ENCODE measurements around the gene GLRA3.
A peak's percentile ranks its signal among the peaks of the same experiment; 100 is the strongest.

Gene GLRA3

GRCh38 chr4:174714393-174715211 is 114.4 kb downstream of the GLRA3 start:
- TF ChIP-seq CTCF (IDR thresholded peaks at IDR 0.05; ENCODE audit: control extremely low read depth, extremely low read depth, low read depth, missing control alignments): peak; percentile 68
- POLR2A ChIA-PET: no interaction called here
- DNase-seq (ENCODE audit: extremely low spot score): peak; percentile 35
- CTCF ChIA-PET: interaction anchor here (1.0 to 3.4 kb wide), 14 partner anchors 10 to 374 kb away, joined by 3 to 20 read pairs (median 4); no protein-coding TSS in a partner anchor

GRCh38 chr4:174713821-174714220 is 115.2 kb downstream of the GLRA3 start:
- TF ChIP-seq CTCF (IDR thresholded peaks at IDR 0.05; ENCODE audit: control extremely low read depth, extremely low read depth, low read depth, missing control alignments): no peak
- ChIA-PET CTCF (interaction anchor here (1.0 to 3.4 kb wide), 11 partner anchors 9 to 373 kb away, joined by 3 to 20 read pairs (median 4); no protein-coding TSS in a partner anchor), POLR2A (no interaction called here)
- no peak for DNase-seq (ENCODE audit: extremely low spot score)

GRCh38 chr4:174713181-174713580 is 115.9 kb downstream of the GLRA3 start:
- CTCF ChIA-PET: interaction anchor here (1.2 to 3.4 kb wide), 5 partner anchors 9 to 50 kb away, joined by 3 to 20 read pairs (median 5); no protein-coding TSS in a partner anchor
- POLR2A ChIA-PET: no interaction called here
- no peak for TF ChIP-seq CTCF (IDR thresholded peaks at IDR 0.05; ENCODE audit: control extremely low read depth, extremely low read depth, low read depth, missing control alignments)
- DNase-seq (ENCODE audit: extremely low spot score): no peak

- POLR2A ChIA-PET: no interaction called here
- DNase-seq (ENCODE audit: extremely low spot score): no peak
- TF ChIP-seq CTCF (IDR thresholded peaks at IDR 0.05; ENCODE audit: control extremely low read depth, extremely low read depth, low read depth, missing control alignments): no peak
- CTCF ChIA-PET: no interaction called here
These were observed 119.5 kb downstream of the GLRA3 start for GRCh38 chr4:174709526-174709925.

GRCh38 chr4:174708381-174708780 is 120.7 kb downstream of the GLRA3 start:
- POLR2A ChIA-PET: no interaction called here
- no peak for DNase-seq (ENCODE audit: extremely low spot score)
- no peak for TF ChIP-seq CTCF (IDR thresholded peaks at IDR 0.05; ENCODE audit: control extremely low read depth, extremely low read depth, low read depth, missing control alignments)
- CTCF ChIA-PET: interaction anchor here (1.1 kb wide), 1 partner anchor 13 kb away, joined by 3 read pairs; no protein-coding TSS in a partner anchor

GRCh38 chr4:174707902-174708301 is 121.1 kb downstream of the GLRA3 start:
- ChIA-PET POLR2A (no interaction called here), CTCF (interaction anchor here (1.1 kb wide), 1 partner anchor 13 kb away, joined by 3 read pairs; no protein-coding TSS in a partner anchor)
- DNase-seq (ENCODE audit: extremely low spot score): no peak
- TF ChIP-seq CTCF (IDR thresholded peaks at IDR 0.05; ENCODE audit: control extremely low read depth, extremely low read depth, low read depth, missing control alignments): no peak

All from GM10248 (cell line).